Prostate gland (tissue), 2 donors: ENCODE results near the gene UQCC3. TPM values are rescaled to one million over a fixed set of nuclear protein-coding genes. Genes with fewer than 3 reads are reported as not detected.
"Not testable (repeated sequence)": the region's sequence is repeated elsewhere in the genome, so short reads cannot be mapped to it uniquely, and the experiment has no call there.

Source experiments
- DNase-seq: peaks from one replicate; pipeline ENCODE4 v3.0.0-alpha.2; 2019; ENCODE audit warnings: low spot score
- H3K27ac ChIP-seq, 2 donors: fragments of 200-600 bp; sonication (generic); 2 replicates each; pipeline ENCODE4 v1.5.1; 2017 to 2019
- H3K27me3 ChIP-seq: fragments of 200-600 bp; sonication (generic); replicated peaks from 2 replicates; pipeline ENCODE4 v1.5.1; 2019; ENCODE audit not compliant: insufficient read depth
- H3K36me3 ChIP-seq, 2 donors: fragments of 200-600 bp; sonication (generic); 1 replicate in 1 of 2; 2 replicates in 1 of 2; pipeline versions ENCODE4 v1.5.1 to v1.8.1; 2017 to 2019
- H3K4me1 ChIP-seq: fragments of 200-600 bp; sonication (generic); replicated peaks from 2 replicates; pipeline ENCODE4 v1.5.1; 2019
- H3K4me3 ChIP-seq, 2 donors: fragments of 200-600 bp; sonication (generic); 2 replicates each; pipeline ENCODE4 v1.5.1; 2017 to 2019
- H3K9me3 ChIP-seq: fragments of 200-600 bp; sonication (generic); 2 replicates; pipeline ENCODE4 v1.5.1; 2017
- CTCF ChIP-seq, 4 experiments: fragments of 200-600 bp in 2 of 4; fragments of 450-650 bp in 2 of 4; sonication (generic) in 2 of 4; IDR thresholded peaks; 1 replicate in 3 of 4; 2 replicates in 1 of 4; pipeline ENCODE4 v1.5.1; 2016 to 2019; ENCODE audit warnings: antibody characterized with exemption in 4 of 4, mild to moderate bottlenecking in 2 of 4, moderate library complexity in 2 of 4
- POLR2A ChIP-seq: fragments of 450-650 bp; IDR thresholded peaks from one replicate; pipeline ENCODE4 v1.6.1; 2016; ENCODE audit warnings: antibody characterized with exemption, mild to moderate bottlenecking
- POLR2AphosphoS5 ChIP-seq: sonication (generic); formaldehyde crosslinking; IDR thresholded peaks from one replicate; pipeline ENCODE4 v1.6.1; 2017; ENCODE audit warnings: antibody characterized with exemption
- WGBS: methylation state at CpG from one replicate; pipeline ENCODE4 v1.1.5; 2018; 5-methylcytosine and 5-hydroxymethylcytosine counted together
- intact Hi-C: fragments of 100-400 bp; cut with DNase I; formaldehyde crosslinking; loops from one replicate; pipeline ENCODE4 v1.14.2; 2022
- total RNA-seq, 2 donors: library from RNA; depleted of rRNA; stranded (reverse); fragments of >200 nt; gene quantifications; one replicate each; pipeline ENCODE4 v1.1.0, GENCODE V29; 2016

Gene UQCC3
- total RNA-seq, 2 donors from 2014 or later: 10.3 to 18.3 TPM

- H3K4me1 ChIP-seq: peaks cover 20% of the 10 kb centered on the region
- no peaks in the 10 kb centered on the region for H3K9me3 ChIP-seq
- no peaks in the 10 kb centered on the region for H3K27me3 ChIP-seq
- no peak for TF ChIP-seq CTCF (IDR thresholded peaks at IDR 0.05)
- TF ChIP-seq POLR2AphosphoS5: no peak
- TF ChIP-seq POLR2A: no peak
- intact Hi-C loops: no loop called here
- 70% methylated on average over 4 of the region's 4 CpGs for WGBS
- H3K4me3 ChIP-seq: no peak overlapping the region
- H3K36me3 ChIP-seq: no peaks in the 10 kb centered on the region
- DNase-seq: no peak
- no peak overlapping the region for H3K27ac ChIP-seq
Measured at GRCh38 chr11:62669420-62670161, 1.9 kb upstream of the UQCC3 start.

- DNase-seq: no peak
- intact Hi-C loops: no loop called here
- Histone ChIP-seq H3K4me1 (peaks cover 19% of the 10 kb centered on the region), H3K27ac (peak overlapping the region; percentile 82 to 87), H3K27me3 (no peaks in the 10 kb centered on the region), H3K9me3 (no peaks in the 10 kb centered on the region), H3K4me3 (peak overlapping the region; percentile 61 to 69), H3K36me3 (no peaks in the 10 kb centered on the region)
- WGBS: under 1% methylated on average over 17 of the region's 17 CpGs
- TF ChIP-seq POLR2AphosphoS5 (no peak), CTCF (IDR thresholded peaks at IDR 0.05) (no peak)
Measured at GRCh38 chr11:62671236-62671607, 251 bp upstream of the UQCC3 start.

- TF ChIP-seq POLR2A: no peak
- no peak for TF ChIP-seq CTCF (IDR thresholded peaks at IDR 0.05)
- TF ChIP-seq POLR2AphosphoS5: no peak
- DNase-seq: no peak
- Histone ChIP-seq H3K4me3 (no peak overlapping the region), H3K4me1 (peaks cover 18% of the 10 kb centered on the region), H3K9me3 (no peaks in the 10 kb centered on the region), H3K27me3 (no peaks in the 10 kb centered on the region), H3K27ac (no peak overlapping the region), H3K36me3 (no peaks in the 10 kb centered on the region)
- intact Hi-C loops: no loop called here
- WGBS: 62% methylated on average over 2 of the region's 2 CpGs
Measured at GRCh38 chr11:62673196-62673525, 1.7 kb downstream of the UQCC3 start.

- H3K27me3 ChIP-seq, H3K27ac ChIP-seq, DNase-seq, H3K9me3 ChIP-seq, intact Hi-C loops, H3K36me3 ChIP-seq, H3K4me3 ChIP-seq: not testable (repeated sequence)
- 91% methylated on average over 10 of the region's 10 CpGs for WGBS
- H3K4me1 ChIP-seq: peaks cover 18% of the 10 kb centered on the region
Measured at GRCh38 chr11:62675415-62675814, 3.9 kb downstream of the UQCC3 start.

GRCh38 chr11:62676698-62677097, 5.2 kb downstream of the UQCC3 start:
- intact Hi-C loops: no loop called here
- H3K27ac ChIP-seq: no peak overlapping the region
- H3K36me3 ChIP-seq: no peaks in the 10 kb centered on the region
- no peak overlapping the region for H3K4me3 ChIP-seq
- DNase-seq: no peak
- 51% methylated on average over 6 of the region's 6 CpGs for WGBS
- peaks cover 16% of the 10 kb centered on the region for H3K4me1 ChIP-seq
- H3K27me3 ChIP-seq: no peaks in the 10 kb centered on the region
- no peaks in the 10 kb centered on the region for H3K9me3 ChIP-seq
- TF ChIP-seq CTCF (IDR thresholded peaks at IDR 0.05) (no peak), POLR2AphosphoS5 (no peak), POLR2A (no peak)
